HG03575 (cell line): ENCODE data around the gene PHF19.

Experiments used
- ATAC-seq: cut with Tn5 transposase; IDR thresholded peaks from one replicate; pipeline ENCODE4 v1.9.1; 2021; ENCODE audit not compliant: unreplicated experiment, insufficient number of reproducible peaks, low FRiP score; ENCODE audit errors: extremely low read depth

Gene PHF19

GRCh38 chr9:120876842-120877240 is at the start of gene PHF19:
PHF19 (minus strand) TSS chr9:120877188; CDS start chr9:120874741, 2,447 bp downstream.
- ATAC-seq = no peak

GRCh38 chr9:120926397-120926928 is 49.5 kb upstream of the PHF19 start, which contains the start of gene TRAF1:
TRAF1 (minus strand) TSS chr9:120926796; CDS start chr9:120926075, 721 bp downstream.
- ATAC-seq = no peak

- no peak for ATAC-seq
Measured at GRCh38 chr9:120925535-120926396, 48.8 kb upstream of the PHF19 start.

- no peak for ATAC-seq
Measured at GRCh38 chr9:120924698-120925534, 47.9 kb upstream of the PHF19 start.

- no peak for ATAC-seq
Measured at GRCh38 chr9:120923620-120924328, 46.8 kb upstream of the PHF19 start.

GRCh38 chr9:120922404-120923195 is 45.6 kb upstream of the PHF19 start:
- no peak for ATAC-seq

- ATAC-seq = no peak
Measured at GRCh38 chr9:120921661-120922181, 44.7 kb upstream of the PHF19 start.

- no peak for ATAC-seq
Measured at GRCh38 chr9:120920806-120921178, 43.8 kb upstream of the PHF19 start.

- ATAC-seq = no peak
Measured at GRCh38 chr9:120919843-120920805, 43.1 kb upstream of the PHF19 start.

- no peak for ATAC-seq
Measured at GRCh38 chr9:120918931-120919842, 42.2 kb upstream of the PHF19 start.

GRCh38 chr9:120917929-120918762 is 41.2 kb upstream of the PHF19 start:
- no peak for ATAC-seq

GRCh38 chr9:120916991-120917880 is 40.2 kb upstream of the PHF19 start:
- no peak for ATAC-seq

- ATAC-seq = no peak
Measured at GRCh38 chr9:120916588-120916987, 39.6 kb upstream of the PHF19 start.

GRCh38 chr9:120915854-120916470 is 39.0 kb upstream of the PHF19 start:
- ATAC-seq = no peak
